ENCODE results near the gene TMEM190. TPM values are rescaled to one million over a fixed set of nuclear protein-coding genes. Genes with fewer than 3 reads are reported as not detected.
A peak's percentile ranks its signal among the peaks of the same experiment; 100 is the strongest.

Gene TMEM190
- total RNA-seq, 3 donors from 2014 or later = not detected

- DNase-seq (ENCODE audit: low spot score in 2 of 2) = no peak
- intact Hi-C loops (cut with DNase I; ENCODE audit: low total_unique reads) = no loop called here
- peaks cover 18 to 25% of the 10 kb centered on the region in 2 donors for H3K4me1 ChIP-seq
Measured at GRCh38 chr19:55386493-55386971, 9.9 kb downstream of the TMEM190 start.

GRCh38 chr19:55387736-55388497 is 11.3 kb downstream of the TMEM190 start:
- Histone ChIP-seq H3K27ac (peak overlapping the region; percentile 32 to 91), H3K4me1 (peaks cover 18 to 25% of the 10 kb centered on the region in 2 donors), H3K9me3 (no peaks in the 10 kb centered on the region), H3K36me3 (no peaks in the 10 kb centered on the region), H3K27me3 (no peaks in the 10 kb centered on the region), H3K4me3 (peak overlapping the region; percentile 77 to 89 (median 85))
- intact Hi-C loops (cut with DNase I; ENCODE audit: low total_unique reads) = no loop called here
- no peak for DNase-seq (ENCODE audit: low spot score in 2 of 2)
- TF ChIP-seq POLR2AphosphoS5 (IDR thresholded peaks at IDR 0.05) (no peak), CTCF (IDR thresholded peaks at IDR 0.05) (no peak), POLR2A (IDR thresholded peaks at IDR 0.05) (no peak)

More at GRCh38 chr19:55386493-55386971, 9.9 kb downstream of the TMEM190 start:
- Histone ChIP-seq H3K9me3 (no peaks in the 10 kb centered on the region), H3K27me3 (no peaks in the 10 kb centered on the region), H3K36me3 (no peaks in the 10 kb centered on the region), H3K27ac (peak overlapping the region; percentile 91 to 96), H3K4me3 (peak overlapping the region; percentile 77 to 89 (median 85))
- no peak for TF ChIP-seq POLR2AphosphoS5 (IDR thresholded peaks at IDR 0.05)
- TF ChIP-seq CTCF (IDR thresholded peaks at IDR 0.05) = no peak
- TF ChIP-seq POLR2A (IDR thresholded peaks at IDR 0.05) = no peak

GRCh38 chr19:55389386-55390317 is 13.0 kb downstream of the TMEM190 start:
- H3K4me3 ChIP-seq = peak overlapping the region in 1 of 3 donors; percentile 7
- intact Hi-C loops (cut with DNase I; ENCODE audit: low total_unique reads) = no loop called here
- peak overlapping the region in 1 of 2 donors; percentile 35 for H3K27ac ChIP-seq
- no peak for DNase-seq (ENCODE audit: low spot score in 2 of 2)
- TF ChIP-seq POLR2A (IDR thresholded peaks at IDR 0.05) (no peak), CTCF (IDR thresholded peaks at IDR 0.05) (no peak), POLR2AphosphoS5 (IDR thresholded peaks at IDR 0.05) (no peak)
- peaks cover 15 to 21% of the 10 kb centered on the region in 2 donors for H3K4me1 ChIP-seq
- no peaks in the 10 kb centered on the region for H3K9me3 ChIP-seq
- H3K27me3 ChIP-seq = no peaks in the 10 kb centered on the region
- H3K36me3 ChIP-seq = no peaks in the 10 kb centered on the region

- intact Hi-C loops (cut with DNase I; ENCODE audit: low total_unique reads) = no loop called here
- no peaks in the 10 kb centered on the region for H3K36me3 ChIP-seq
- no peak overlapping the region for H3K4me3 ChIP-seq
- H3K9me3 ChIP-seq = no peaks in the 10 kb centered on the region
- H3K4me1 ChIP-seq = peaks cover 13 to 21% of the 10 kb centered on the region in 2 donors
- H3K27me3 ChIP-seq = no peaks in the 10 kb centered on the region
- DNase-seq (ENCODE audit: low spot score in 2 of 2) = no peak
- peak overlapping the region in 1 of 2 donors; percentile 35 for H3K27ac ChIP-seq
- TF ChIP-seq POLR2AphosphoS5 (IDR thresholded peaks at IDR 0.05) = no peak
Measured at GRCh38 chr19:55390461-55390880, 13.8 kb downstream of the TMEM190 start.

GRCh38 chr19:55391191-55391670 is 14.6 kb downstream of the TMEM190 start:
- no peak for TF ChIP-seq POLR2AphosphoS5 (IDR thresholded peaks at IDR 0.05)
- TF ChIP-seq CTCF (IDR thresholded peaks at IDR 0.05) = no peak
- H3K27me3 ChIP-seq = no peaks in the 10 kb centered on the region
- peaks cover 13 to 21% of the 10 kb centered on the region in 2 donors for H3K4me1 ChIP-seq
- no peaks in the 10 kb centered on the region for H3K36me3 ChIP-seq
- no peak for DNase-seq (ENCODE audit: low spot score in 2 of 2)
- H3K4me3 ChIP-seq = no peak overlapping the region
- intact Hi-C loops (cut with DNase I; ENCODE audit: low total_unique reads) = no loop called here
- no peak overlapping the region for H3K27ac ChIP-seq
- no peaks in the 10 kb centered on the region for H3K9me3 ChIP-seq
